Mesenteric fat pad (tissue), 1 donor: Measurements from ENCODE around the gene TMEM138. TPM values are rescaled to one million over a fixed set of nuclear protein-coding genes. Genes with fewer than 3 reads are reported as not detected.
"Not testable (repeated sequence)": the region's sequence is repeated elsewhere in the genome, so short reads cannot be mapped to it uniquely, and the experiment has no call there.

ENCODE experiments used
- DNase-seq: peaks from one replicate; pipeline ENCODE4 v3.0.0-alpha.2; 2020; ENCODE audit warnings: low spot score
- total RNA-seq: library from RNA; stranded (reverse); fragmentation: NEBNext Ultra II Directional; extraction: Animal tissue kit (Norgen Biotek cat#: 25700); gene quantifications from one replicate; pipeline ENCODE4 v1.2.1, GENCODE V29; 2021
- donor health status: DM: yes; HTN: yes; CAD: no.

The TMEM138 gene
- total RNA-seq, 1 donor from 2014 or later = 68.2 TPM

DNA sequence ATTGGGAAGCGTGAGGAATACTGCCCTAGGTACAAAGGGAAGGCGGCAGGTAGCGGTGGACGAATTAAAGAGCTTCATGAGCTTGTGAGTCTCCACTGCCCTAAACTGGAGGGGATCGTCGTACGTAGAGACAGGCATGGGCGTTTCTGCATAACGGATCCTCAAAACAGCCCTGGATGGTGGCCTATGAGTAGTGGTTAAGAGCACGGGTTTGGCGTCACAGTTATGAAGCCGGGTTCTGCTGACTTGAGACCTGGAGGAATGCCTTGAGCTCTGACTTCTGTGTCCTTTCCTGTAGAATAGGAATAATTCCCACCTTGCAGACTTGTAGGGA is 335 bp downstream of the TMEM138 start:
- DNase-seq = no peak

GRCh38 chr11:61364012-61364675 is 2.0 kb downstream of the TMEM138 start:
- DNase-seq = no peak

DNA sequence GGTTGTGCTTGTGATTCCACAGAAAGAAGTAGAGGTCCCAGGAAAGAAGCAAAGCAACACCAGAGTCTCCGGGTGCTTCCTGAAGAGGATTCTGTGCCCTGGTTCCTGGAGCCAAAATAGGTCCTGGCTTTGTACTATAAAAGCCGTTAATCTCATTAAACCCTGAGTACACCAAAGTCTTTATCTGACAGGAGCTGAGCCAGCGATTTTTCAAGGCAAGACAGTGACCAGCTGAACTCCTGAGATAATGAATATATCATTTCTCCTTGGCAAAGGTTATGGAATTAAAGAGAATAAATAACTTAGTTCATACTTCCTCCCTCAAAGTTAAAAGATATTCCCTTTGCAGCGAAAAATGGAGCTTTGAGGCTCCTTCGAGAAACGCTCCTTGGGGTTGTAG is 5.2 kb downstream of the TMEM138 start:
- no peak for DNase-seq

GRCh38 chr11:61368646-61369045 is 6.5 kb downstream of the TMEM138 start:
- no peak for DNase-seq

- no peak for DNase-seq
Observed at GRCh38 chr11:61369372-61370348, 7.5 kb downstream of the TMEM138 start.

GRCh38 chr11:61370349-61371005 is 8.3 kb downstream of the TMEM138 start:
- DNase-seq = no peak

DNA sequence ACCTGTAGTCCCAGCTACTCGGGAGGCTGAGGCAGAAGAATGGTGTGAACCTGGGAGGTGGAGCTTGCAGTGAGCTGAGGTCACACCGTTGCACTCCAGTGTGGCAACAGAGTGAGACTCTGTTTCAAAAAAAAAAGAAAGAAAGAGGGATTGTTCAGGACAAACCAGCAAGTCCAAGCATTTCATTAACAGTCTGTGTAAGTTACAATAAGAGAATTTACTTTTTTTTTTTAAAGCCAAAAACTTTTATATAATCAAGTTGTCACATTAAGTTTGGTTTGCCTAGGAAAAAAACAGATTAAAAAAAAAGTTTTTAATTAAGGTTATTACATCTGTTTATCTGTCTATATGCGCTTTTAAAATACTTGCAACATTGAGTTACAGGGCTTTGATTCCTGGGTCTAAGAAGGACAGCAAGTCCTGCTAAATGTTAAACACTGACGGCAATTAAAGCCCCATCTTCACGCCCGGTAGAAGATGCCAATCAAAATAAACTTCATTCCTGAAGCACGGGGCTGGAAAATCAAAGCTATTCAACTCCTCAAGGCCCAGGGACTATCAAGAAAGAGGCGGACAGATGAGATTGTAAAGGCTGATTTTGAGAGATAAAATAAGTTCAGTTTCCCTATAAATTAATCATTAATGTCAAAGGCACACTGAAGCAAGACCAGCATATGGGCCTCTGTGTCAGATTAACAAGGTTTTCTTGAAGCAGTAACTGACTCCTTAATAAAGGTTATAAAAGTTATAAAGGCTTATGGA is 10.7 kb downstream of the TMEM138 start:
- DNase-seq = no peak

DNA sequence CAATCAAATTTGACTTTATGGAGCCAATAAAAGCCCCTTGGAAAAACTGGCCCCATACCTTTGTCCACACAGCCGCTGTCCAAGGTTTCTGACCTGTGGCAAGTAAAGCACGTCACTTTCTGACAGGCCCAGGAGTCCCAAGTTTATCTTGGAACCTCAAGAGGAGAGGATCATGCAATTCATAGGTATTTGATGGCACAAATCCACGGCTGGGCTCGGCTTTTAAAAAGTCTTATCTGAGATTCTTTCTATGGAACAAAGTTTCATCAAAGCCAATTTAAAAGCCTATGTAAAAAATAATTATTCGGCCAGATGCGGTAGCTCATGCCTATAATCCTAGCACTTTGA is 13.6 kb downstream of the TMEM138 start:
- no peak for DNase-seq

GRCh38 chr11:61377461-61378160 is 15.4 kb downstream of the TMEM138 start:
- no peak for DNase-seq

- DNase-seq = no peak
Observed at GRCh38 chr11:61378713-61379313, 16.6 kb downstream of the TMEM138 start.

DNA sequence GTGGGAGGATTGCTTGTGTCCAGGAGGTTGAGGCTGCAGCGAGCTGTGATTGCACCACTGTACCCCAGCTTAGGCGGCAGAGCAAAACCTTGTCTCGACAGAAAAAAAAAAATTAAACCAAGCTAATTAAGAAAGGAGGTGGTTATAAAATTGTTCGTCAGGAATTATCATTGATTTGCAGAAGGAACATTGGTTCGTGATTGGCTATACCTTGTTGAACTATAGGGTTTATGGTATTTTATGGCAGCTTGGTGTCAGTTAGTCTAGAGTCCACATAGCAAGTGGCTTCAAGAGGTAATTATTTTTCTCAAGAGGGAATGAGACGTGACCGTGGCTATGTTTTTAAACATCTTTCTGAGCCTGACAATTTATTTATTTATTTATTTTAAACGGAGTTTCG is 18.7 kb downstream of the TMEM138 start:
- no peak for DNase-seq

DNA sequence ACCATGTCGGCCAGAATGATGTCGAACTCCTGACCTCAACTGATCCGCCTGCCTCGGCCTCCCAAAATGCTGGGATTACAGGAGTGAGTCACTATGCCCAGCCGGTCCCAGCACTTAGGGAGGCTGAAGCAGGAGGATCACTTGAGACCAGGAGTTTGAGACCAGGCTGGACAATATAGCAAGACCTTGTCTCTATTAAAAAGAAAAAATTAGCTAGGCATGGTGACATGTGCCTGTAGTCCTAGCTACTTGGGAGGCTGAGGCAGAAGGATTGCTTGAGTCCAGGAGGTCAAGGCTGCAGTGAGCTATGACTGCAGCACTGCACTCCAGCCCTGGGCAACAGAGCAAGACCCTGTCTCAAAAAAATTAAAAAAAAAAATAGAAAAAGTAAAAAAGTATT is 21.7 kb downstream of the TMEM138 start:
- not testable (repeated sequence) for DNase-seq

- no peak for DNase-seq
Observed at GRCh38 chr11:61384271-61385242, 22.4 kb downstream of the TMEM138 start.

DNA sequence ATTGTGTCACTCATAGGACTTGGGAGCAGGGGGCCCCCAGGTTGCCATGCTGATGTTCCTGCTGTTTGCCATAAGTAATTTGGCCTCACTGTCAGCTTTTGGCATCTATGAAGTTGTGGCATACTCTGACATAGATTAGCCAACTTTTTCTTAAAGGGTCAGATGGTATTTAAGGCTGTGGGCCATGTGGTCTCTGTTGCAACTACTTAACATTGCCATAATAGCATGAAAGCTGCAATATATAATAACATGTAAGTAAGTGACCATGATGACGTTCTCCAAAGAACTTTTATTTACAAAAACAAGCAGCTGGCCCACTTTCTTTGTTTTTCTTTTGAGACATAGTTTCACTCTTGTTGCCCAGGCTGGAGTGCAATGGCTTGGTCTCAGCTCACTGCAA is 28.0 kb downstream of the TMEM138 start:
- DNase-seq = no peak

- DNase-seq = no peak
Observed at GRCh38 chr11:61392981-61393595, 30.9 kb downstream of the TMEM138 start.

- DNase-seq = no peak
Observed at GRCh38 chr11:61401173-61401572, 39.0 kb downstream of the TMEM138 start.

DNA sequence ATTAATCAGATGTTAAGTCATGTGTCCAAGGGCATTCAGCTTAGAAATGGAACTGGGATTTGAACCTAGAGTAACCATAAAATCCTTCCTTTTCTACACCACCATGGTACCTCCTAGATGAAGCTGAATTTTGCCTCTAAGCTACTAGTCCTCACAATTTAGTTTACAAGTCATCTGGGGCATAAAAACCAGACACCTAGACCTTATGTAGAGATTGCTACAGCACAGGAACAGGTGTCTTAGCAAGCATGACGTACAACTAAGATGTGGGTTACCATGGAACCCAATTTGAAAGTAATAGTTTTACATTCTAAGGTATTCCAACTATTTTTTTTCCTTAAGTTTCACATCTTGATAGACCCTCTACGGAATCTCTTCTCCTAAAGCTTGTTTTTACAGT is 39.4 kb downstream of the TMEM138 start:
- no peak for DNase-seq

DNA sequence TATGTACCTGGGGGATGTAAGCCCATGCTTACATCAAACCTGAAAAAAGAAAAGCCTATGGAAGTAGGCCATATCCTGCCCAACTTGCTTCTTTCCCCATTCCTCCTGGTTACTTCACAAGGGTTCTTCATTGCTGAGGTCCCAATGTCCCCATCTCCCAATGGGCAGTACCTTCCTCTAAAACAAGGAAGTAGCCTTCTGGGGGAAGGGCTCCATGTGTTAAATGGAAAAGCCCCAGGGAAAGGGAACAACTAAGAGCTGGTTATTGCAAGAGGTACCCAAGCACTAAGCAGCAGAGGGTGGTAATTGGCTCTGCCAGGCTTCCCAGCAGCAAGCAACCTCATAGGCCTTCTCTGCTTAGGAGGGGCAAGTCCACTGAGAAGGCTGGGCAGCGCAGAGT is 41.5 kb downstream of the TMEM138 start:
- DNase-seq = no peak

GRCh38 chr11:61404103-61404502 is 41.9 kb downstream of the TMEM138 start:
- no peak for DNase-seq
